ENCODE results near the gene OR2B2.

The OR2B2 gene

GRCh38 chr6:27889628-27890444 lies 22.4 kb downstream of the OR2B2 start:
- no peak for DNase-seq
- POLR2A ChIA-PET = interaction anchor here (0.6 to 8.9 kb wide), 6 partner anchors 21 to 183 kb away, joined by 3 to 209 read pairs (median 6); a partner anchor contains a TSS
- Histone ChIP-seq H3K4me3 (ENCODE audit: control insufficient read depth in 1 of 7, extremely low read depth in 1 of 7, insufficient read depth in 4 of 7, low read depth in 2 of 7, low read length in 6 of 7) (peak overlapping the region in 6 of 7 experiments; percentile 37 to 100 (median 63)), H3K27me3 (replicated peaks in 2 of 5; ENCODE audit: control insufficient read depth in 4 of 5, insufficient read depth in 5 of 5, low read length in 4 of 5) (no peaks in the 10 kb centered on the region), H3K27ac (ENCODE audit: insufficient read depth in 1 of 2, low read depth in 1 of 2, low read length in 2 of 2, poor library complexity in 1 of 2, severe bottlenecking in 2 of 2) (peak overlapping the region in 1 of 2 experiments; percentile 85), H3K9me3 (ENCODE audit: control extremely low read depth in 1 of 5, control insufficient read depth in 4 of 5, insufficient read depth in 2 of 5, low read depth in 1 of 5, low read length in 4 of 5) (no peaks in the 10 kb centered on the region), H3K4me1 (ENCODE audit: control extremely low read depth in 1 of 4, control insufficient read depth in 4 of 4, insufficient read depth in 4 of 4, low read length in 3 of 4) (peaks cover 5 to 41% (median 21%) of the 10 kb centered on the region in 4 experiments), H3K36me3 (ENCODE audit: control insufficient read depth in 4 of 4, insufficient read depth in 4 of 4, low read length in 3 of 4) (no peaks in the 10 kb centered on the region)
- CTCF ChIA-PET = interaction anchor here (0.8 to 12.7 kb wide), 7 partner anchors 10 to 1856 kb away, joined by 3 to 191 read pairs (median 4); a partner anchor contains a TSS
- 66% methylated on average over 17 of the region's 19 CpGs for WGBS (ENCODE audit: insufficient coverage)

GRCh38 chr6:27889275-27889627 lies 22.9 kb downstream of the OR2B2 start:
- WGBS (ENCODE audit: insufficient coverage) = 94% methylated on average over 3 of the region's 3 CpGs
- ChIA-PET POLR2A (interaction anchor here (8.9 kb wide), 1 partner anchor 20 kb away, joined by 209 read pairs; a partner anchor contains a TSS), CTCF (interaction anchor here (0.9 to 12.7 kb wide), 4 partner anchors 20 to 92 kb away, joined by 3 to 191 read pairs (median 4); a partner anchor contains a TSS)
- no peaks in the 10 kb centered on the region for H3K36me3 ChIP-seq (ENCODE audit: control insufficient read depth in 4 of 4, insufficient read depth in 4 of 4, low read length in 3 of 4)
- H3K9me3 ChIP-seq (ENCODE audit: control extremely low read depth in 1 of 5, control insufficient read depth in 4 of 5, insufficient read depth in 2 of 5, low read depth in 1 of 5, low read length in 4 of 5) = no peaks in the 10 kb centered on the region
- H3K27ac ChIP-seq (ENCODE audit: insufficient read depth in 1 of 2, low read depth in 1 of 2, low read length in 2 of 2, poor library complexity in 1 of 2, severe bottlenecking in 2 of 2) = no peak overlapping the region
- no peak for DNase-seq
- no peaks in the 10 kb centered on the region for H3K27me3 ChIP-seq (replicated peaks in 2 of 5; ENCODE audit: control insufficient read depth in 4 of 5, insufficient read depth in 5 of 5, low read length in 4 of 5)
- peak overlapping the region in 1 of 7 experiments; percentile 88 for H3K4me3 ChIP-seq (ENCODE audit: control insufficient read depth in 1 of 7, extremely low read depth in 1 of 7, insufficient read depth in 4 of 7, low read depth in 2 of 7, low read length in 6 of 7)
- peaks cover 5 to 40% (median 18%) of the 10 kb centered on the region in 4 experiments for H3K4me1 ChIP-seq (ENCODE audit: control extremely low read depth in 1 of 4, control insufficient read depth in 4 of 4, insufficient read depth in 4 of 4, low read length in 3 of 4)

- peak overlapping the region in 1 of 7 experiments; percentile 20 for H3K4me3 ChIP-seq (ENCODE audit: control insufficient read depth in 1 of 7, extremely low read depth in 1 of 7, insufficient read depth in 4 of 7, low read depth in 2 of 7, low read length in 6 of 7)
- peaks cover 5 to 40% (median 18%) of the 10 kb centered on the region in 4 experiments for H3K4me1 ChIP-seq (ENCODE audit: control extremely low read depth in 1 of 4, control insufficient read depth in 4 of 4, insufficient read depth in 4 of 4, low read length in 3 of 4)
- no peak overlapping the region for H3K27ac ChIP-seq (ENCODE audit: insufficient read depth in 1 of 2, low read depth in 1 of 2, low read length in 2 of 2, poor library complexity in 1 of 2, severe bottlenecking in 2 of 2)
- no peaks in the 10 kb centered on the region for H3K36me3 ChIP-seq (ENCODE audit: control insufficient read depth in 4 of 4, insufficient read depth in 4 of 4, low read length in 3 of 4)
- H3K9me3 ChIP-seq (ENCODE audit: control extremely low read depth in 1 of 5, control insufficient read depth in 4 of 5, insufficient read depth in 2 of 5, low read depth in 1 of 5, low read length in 4 of 5) = no peaks in the 10 kb centered on the region
- ChIA-PET CTCF (interaction anchor here (0.9 to 12.7 kb wide), 3 partner anchors 10 to 53 kb away, joined by 3 to 191 read pairs (median 4); a partner anchor contains a TSS), POLR2A (interaction anchor here (0.6 kb wide), 1 partner anchor 46 kb away, joined by 3 read pairs; no protein-coding TSS in a partner anchor)
- DNase-seq = no peak
- no peaks in the 10 kb centered on the region for H3K27me3 ChIP-seq (replicated peaks in 2 of 5; ENCODE audit: control insufficient read depth in 4 of 5, insufficient read depth in 5 of 5, low read length in 4 of 5)
- WGBS (ENCODE audit: insufficient coverage) = 100% methylated on average over 1 of the region's 2 CpGs
Observed at GRCh38 chr6:27888566-27888965, 23.6 kb downstream of the OR2B2 start.

- ChIA-PET CTCF (interaction anchor here (0.6 to 0.7 kb wide), 2 partner anchors 64 to 66 kb away, joined by 3 read pairs; no protein-coding TSS in a partner anchor), POLR2A (interaction anchor here (0.7 kb wide), 1 partner anchor 759 kb away, joined by 4 read pairs; no protein-coding TSS in a partner anchor)
- Histone ChIP-seq H3K4me3 (ENCODE audit: control insufficient read depth in 1 of 7, extremely low read depth in 1 of 7, insufficient read depth in 4 of 7, low read depth in 2 of 7, low read length in 6 of 7) (no peak overlapping the region), H3K27me3 (replicated peaks in 2 of 5; ENCODE audit: control insufficient read depth in 4 of 5, insufficient read depth in 5 of 5, low read length in 4 of 5) (no peaks in the 10 kb centered on the region), H3K36me3 (ENCODE audit: control insufficient read depth in 4 of 4, insufficient read depth in 4 of 4, low read length in 3 of 4) (no peaks in the 10 kb centered on the region), H3K4me1 (ENCODE audit: control extremely low read depth in 1 of 4, control insufficient read depth in 4 of 4, insufficient read depth in 4 of 4, low read length in 3 of 4) (peaks cover 0 to 32% (median 9%) of the 10 kb centered on the region in 4 experiments), H3K9me3 (ENCODE audit: control extremely low read depth in 1 of 5, control insufficient read depth in 4 of 5, insufficient read depth in 2 of 5, low read depth in 1 of 5, low read length in 4 of 5) (no peaks in the 10 kb centered on the region), H3K27ac (ENCODE audit: insufficient read depth in 1 of 2, low read depth in 1 of 2, low read length in 2 of 2, poor library complexity in 1 of 2, severe bottlenecking in 2 of 2) (no peak overlapping the region)
- DNase-seq = no peak
- WGBS (ENCODE audit: insufficient coverage) = no CpG with 5 or more reads among the region's 3 CpGs
Observed at GRCh38 chr6:27886073-27886472, 26.1 kb downstream of the OR2B2 start.

GRCh38 chr6:27883136-27883535 lies 29.1 kb downstream of the OR2B2 start:
- CTCF ChIA-PET = interaction anchor here (1.4 kb wide), 1 partner anchor 12 kb away, joined by 4 read pairs; no protein-coding TSS in a partner anchor

GRCh38 chr6:27882624-27883023 lies 29.6 kb downstream of the OR2B2 start:
- DNase-seq = no peak
- Histone ChIP-seq H3K4me3 (ENCODE audit: control insufficient read depth in 1 of 7, extremely low read depth in 1 of 7, insufficient read depth in 4 of 7, low read depth in 2 of 7, low read length in 6 of 7) (no peak overlapping the region), H3K9me3 (ENCODE audit: control extremely low read depth in 1 of 5, control insufficient read depth in 4 of 5, insufficient read depth in 2 of 5, low read depth in 1 of 5, low read length in 4 of 5) (no peaks in the 10 kb centered on the region), H3K27me3 (replicated peaks in 2 of 5; ENCODE audit: control insufficient read depth in 4 of 5, insufficient read depth in 5 of 5, low read length in 4 of 5) (no peaks in the 10 kb centered on the region), H3K27ac (ENCODE audit: insufficient read depth in 1 of 2, low read depth in 1 of 2, low read length in 2 of 2, poor library complexity in 1 of 2, severe bottlenecking in 2 of 2) (no peak overlapping the region), H3K4me1 (ENCODE audit: control extremely low read depth in 1 of 4, control insufficient read depth in 4 of 4, insufficient read depth in 4 of 4, low read length in 3 of 4) (peaks cover 0 to 3% (median 0%) of the 10 kb centered on the region in 4 experiments), H3K36me3 (ENCODE audit: control insufficient read depth in 4 of 4, insufficient read depth in 4 of 4, low read length in 3 of 4) (no peaks in the 10 kb centered on the region)
- WGBS (ENCODE audit: insufficient coverage) = 100% methylated on average over 4 of the region's 5 CpGs
- ChIA-PET CTCF (interaction anchor here (1.4 kb wide), 1 partner anchor 12 kb away, joined by 4 read pairs; no protein-coding TSS in a partner anchor), POLR2A (no interaction called here)

More at GRCh38 chr6:27883136-27883535, 29.1 kb downstream of the OR2B2 start:
- 100% methylated on average over 1 of the region's 1 CpG for WGBS (ENCODE audit: insufficient coverage)
- H3K27me3 ChIP-seq (replicated peaks in 2 of 5; ENCODE audit: control insufficient read depth in 4 of 5, insufficient read depth in 5 of 5, low read length in 4 of 5) = no peaks in the 10 kb centered on the region
- no peaks in the 10 kb centered on the region for H3K9me3 ChIP-seq (ENCODE audit: control extremely low read depth in 1 of 5, control insufficient read depth in 4 of 5, insufficient read depth in 2 of 5, low read depth in 1 of 5, low read length in 4 of 5)
- no peaks in the 10 kb centered on the region for H3K36me3 ChIP-seq (ENCODE audit: control insufficient read depth in 4 of 4, insufficient read depth in 4 of 4, low read length in 3 of 4)
- H3K4me3 ChIP-seq (ENCODE audit: control insufficient read depth in 1 of 7, extremely low read depth in 1 of 7, insufficient read depth in 4 of 7, low read depth in 2 of 7, low read length in 6 of 7) = no peak overlapping the region
- H3K27ac ChIP-seq (ENCODE audit: insufficient read depth in 1 of 2, low read depth in 1 of 2, low read length in 2 of 2, poor library complexity in 1 of 2, severe bottlenecking in 2 of 2) = no peak overlapping the region
- peaks cover 0 to 9% (median 0%) of the 10 kb centered on the region in 4 experiments for H3K4me1 ChIP-seq (ENCODE audit: control extremely low read depth in 1 of 4, control insufficient read depth in 4 of 4, insufficient read depth in 4 of 4, low read length in 3 of 4)
- DNase-seq = no peak
- POLR2A ChIA-PET = interaction anchor here (1.0 kb wide), 1 partner anchor 10 kb away, joined by 3 read pairs; a partner anchor contains a TSS

All from common myeloid progenitor, CD34-positive (primary cell).